Stimulated activated memory B cell treated with anti-CD40 and anti-IgM and Interleukin-4, amounts not matched to agents 10 μg/mL and 1 μg/mL and 100 μg/mL, for 72 hours (primary cell): Measurements from ENCODE around the gene SSX3.
"Not testable (repeated sequence)": the region's sequence is repeated elsewhere in the genome, so short reads cannot be mapped to it uniquely, and the experiment has no call there.

Experiments used
- ATAC-seq: fragments of 150-1000 bp; cut with Tn5 transposase; 2 replicates; pipeline ENCODE4 v1.10.0; 2021
- H3K27ac Mint-ChIP-seq: one replicate; pipeline ENCODE4 v1.8.0; 2022; ENCODE audit warnings: mild to moderate bottlenecking, mixed read lengths
- H3K27me3 Mint-ChIP-seq: one replicate; pipeline ENCODE4 v1.8.0; 2022; ENCODE audit warnings: mixed read lengths
- H3K36me3 Mint-ChIP-seq: one replicate; pipeline ENCODE4 v1.8.0; 2022; ENCODE audit warnings: mixed read lengths
- H3K4me1 Mint-ChIP-seq: one replicate; pipeline ENCODE4 v1.8.0; 2022; ENCODE audit warnings: mixed read lengths
- H3K4me3 Mint-ChIP-seq: one replicate; pipeline ENCODE4 v1.8.0; 2022; ENCODE audit warnings: mild to moderate bottlenecking, moderate library complexity, mixed read lengths
- H3K9me3 Mint-ChIP-seq: one replicate; pipeline ENCODE4 v1.8.0; 2022; ENCODE audit warnings: mixed read lengths

SSX3 gene

GRCh38 chrX:48356315-48357094 is at the start of gene SSX3:
Gene SSX3 (minus strand): TSS chrX:48356703. CDS start chrX:48355249, 1,454 bp downstream.
- not testable (repeated sequence) for H3K4me3 Mint-ChIP-seq, H3K4me1 Mint-ChIP-seq, ATAC-seq, H3K36me3 Mint-ChIP-seq, H3K27ac Mint-ChIP-seq, H3K9me3 Mint-ChIP-seq, H3K27me3 Mint-ChIP-seq

- not testable (repeated sequence) for H3K27ac Mint-ChIP-seq, H3K9me3 Mint-ChIP-seq, H3K4me1 Mint-ChIP-seq, H3K4me3 Mint-ChIP-seq, H3K27me3 Mint-ChIP-seq, H3K36me3 Mint-ChIP-seq, ATAC-seq
These were observed 41.3 kb upstream of the SSX3 start for GRCh38 chrX:48397825-48398224.

- not testable (repeated sequence) for ATAC-seq, H3K27ac Mint-ChIP-seq, H3K4me1 Mint-ChIP-seq, H3K4me3 Mint-ChIP-seq, H3K27me3 Mint-ChIP-seq, H3K36me3 Mint-ChIP-seq, H3K9me3 Mint-ChIP-seq
These were observed 40.4 kb upstream of the SSX3 start for GRCh38 chrX:48396931-48397330.

- not testable (repeated sequence) for H3K9me3 Mint-ChIP-seq, H3K27me3 Mint-ChIP-seq, H3K27ac Mint-ChIP-seq, ATAC-seq, H3K4me3 Mint-ChIP-seq, H3K4me1 Mint-ChIP-seq, H3K36me3 Mint-ChIP-seq
These were observed 26.7 kb upstream of the SSX3 start, which contains the start of gene SSX4 for GRCh38 chrX:48383239-48383638. Gene SSX4 (plus strand): TSS chrX:48383539. CDS start chrX:48384054, 515 bp downstream.

GRCh38 chrX:48370408-48370807 is 13.9 kb upstream of the SSX3 start:
- not testable (repeated sequence) for H3K27ac Mint-ChIP-seq, H3K9me3 Mint-ChIP-seq, ATAC-seq, H3K4me3 Mint-ChIP-seq, H3K27me3 Mint-ChIP-seq, H3K36me3 Mint-ChIP-seq, H3K4me1 Mint-ChIP-seq

GRCh38 chrX:48367717-48368408 is 11.4 kb upstream of the SSX3 start:
- H3K27ac Mint-ChIP-seq, H3K4me3 Mint-ChIP-seq, ATAC-seq, H3K27me3 Mint-ChIP-seq, H3K36me3 Mint-ChIP-seq, H3K9me3 Mint-ChIP-seq, H3K4me1 Mint-ChIP-seq: not testable (repeated sequence)

- H3K9me3 Mint-ChIP-seq, H3K36me3 Mint-ChIP-seq, H3K4me1 Mint-ChIP-seq, H3K4me3 Mint-ChIP-seq, H3K27ac Mint-ChIP-seq, ATAC-seq: not testable (repeated sequence)
- peaks cover 14% of the 10 kb centered on the region for H3K27me3 Mint-ChIP-seq
These were observed 2.8 kb upstream of the SSX3 start for GRCh38 chrX:48359281-48359680.

- no peak overlapping the region for H3K4me3 Mint-ChIP-seq
- H3K4me1 Mint-ChIP-seq: no peaks in the 10 kb centered on the region
- ATAC-seq: no peak
- H3K27me3 Mint-ChIP-seq: peaks cover 8% of the 10 kb centered on the region
- no peaks in the 10 kb centered on the region for H3K9me3 Mint-ChIP-seq
- H3K27ac Mint-ChIP-seq: no peak overlapping the region
- no peaks in the 10 kb centered on the region for H3K36me3 Mint-ChIP-seq
These were observed 1.2 kb upstream of the SSX3 start for GRCh38 chrX:48357681-48358080.

- not testable (repeated sequence) for ATAC-seq, H3K27me3 Mint-ChIP-seq, H3K27ac Mint-ChIP-seq, H3K4me1 Mint-ChIP-seq, H3K36me3 Mint-ChIP-seq, H3K4me3 Mint-ChIP-seq, H3K9me3 Mint-ChIP-seq
These were observed 10.4 kb downstream of the SSX3 start for GRCh38 chrX:48346059-48346458.

GRCh38 chrX:48313996-48314395 is 42.5 kb downstream of the SSX3 start:
- ATAC-seq, H3K27ac Mint-ChIP-seq, H3K9me3 Mint-ChIP-seq, H3K4me3 Mint-ChIP-seq, H3K36me3 Mint-ChIP-seq, H3K4me1 Mint-ChIP-seq, H3K27me3 Mint-ChIP-seq: not testable (repeated sequence)

- no peak overlapping the region for H3K4me3 Mint-ChIP-seq
- H3K9me3 Mint-ChIP-seq: no peaks in the 10 kb centered on the region
- no peaks in the 10 kb centered on the region for H3K4me1 Mint-ChIP-seq
- no peak overlapping the region for H3K27ac Mint-ChIP-seq
- ATAC-seq: no peak
- no peaks in the 10 kb centered on the region for H3K27me3 Mint-ChIP-seq
- no peaks in the 10 kb centered on the region for H3K36me3 Mint-ChIP-seq
These were observed 50.3 kb downstream of the SSX3 start for GRCh38 chrX:48306175-48306574.
